Keratinocyte (primary cell): ENCODE measurements around the gene CDKN2AIP. TPM values are rescaled to one million over a fixed set of nuclear protein-coding genes. Genes with fewer than 3 reads are reported as not detected.

Experiments used
- DNase-seq: peaks from one replicate; pipeline ENCODE4 v3.0.0-alpha.2; 2011; ENCODE audit warnings: low read depth, missing footprints, low spot score
- FAIRE-seq: peaks from 2 replicates; lab custom pipeline; 2011; peaks lifted over from hg19 to GRCh38; lab: Jason Lieb, UNC
- H2AFZ ChIP-seq: 2 replicates; pipeline ENCODE4 v1.6.0; 2012; ENCODE audit warnings: low read length, control low read depth, inconsistent platforms; ENCODE audit not compliant: control insufficient read depth
- H3K27ac ChIP-seq: 2 replicates; pipeline ENCODE4 v1.5.1; 2011; ENCODE audit warnings: low read length; ENCODE audit not compliant: control insufficient read depth, insufficient read depth
- H3K27me3 ChIP-seq: 3 replicates; pipeline ENCODE4 v1.6.0; 2011; ENCODE audit warnings: low read length; ENCODE audit not compliant: control insufficient read depth, insufficient read depth; ENCODE audit errors: extremely low read depth
- H3K36me3 ChIP-seq, 2 experiments: 2 replicates in 1 of 2; 3 replicates in 1 of 2; pipeline ENCODE4 v1.5.1; 2011; ENCODE audit warnings: low read length in 2 of 2, mild to moderate bottlenecking in 1 of 2; ENCODE audit not compliant: control insufficient read depth in 2 of 2, insufficient read depth in 2 of 2; ENCODE audit errors: extremely low read depth in 1 of 2
- H3K4me1 ChIP-seq: 3 replicates; pipeline ENCODE4 v1.5.1; 2011; ENCODE audit warnings: low read length; ENCODE audit not compliant: control insufficient read depth, insufficient read depth; ENCODE audit errors: extremely low read depth
- H3K4me2 ChIP-seq: 3 replicates; pipeline ENCODE4 v1.6.0; 2011; ENCODE audit warnings: low read depth, low read length; ENCODE audit not compliant: control insufficient read depth, insufficient read depth; ENCODE audit errors: extremely low read depth
- H3K4me3 ChIP-seq, 3 experiments: fragments of 200-600 bp in 1 of 3; sonication (generic) in 1 of 3; 2 replicates in 2 of 3; 3 replicates in 1 of 3; pipeline ENCODE4 v1.5.1; 2011 to 2016; ENCODE audit warnings: low read length in 3 of 3, mild to moderate bottlenecking in 3 of 3, control low read depth in 2 of 3, inconsistent platforms in 1 of 3, low read depth in 1 of 3, mixed read lengths in 1 of 3, mixed run types in 1 of 3, moderate library complexity in 1 of 3; ENCODE audit not compliant: control insufficient read depth in 2 of 3, insufficient read depth in 2 of 3; ENCODE audit errors: extremely low read depth in 1 of 3
- H3K79me2 ChIP-seq: 2 replicates; pipeline ENCODE4 v1.6.0; 2012; ENCODE audit warnings: low read length; ENCODE audit not compliant: control insufficient read depth, insufficient read depth
- H3K9ac ChIP-seq: 3 replicates; pipeline ENCODE4 v1.6.0; 2011; ENCODE audit warnings: low read length; ENCODE audit not compliant: control insufficient read depth, insufficient read depth; ENCODE audit errors: extremely low read depth
- H3K9me1 ChIP-seq: 3 replicates; pipeline ENCODE4 v1.6.0; 2011; ENCODE audit warnings: low read length; ENCODE audit not compliant: control insufficient read depth, insufficient read depth; ENCODE audit errors: extremely low read depth
- H3K9me3 ChIP-seq: 2 replicates; pipeline ENCODE4 v1.5.1; 2012; ENCODE audit warnings: low read depth, low read length; ENCODE audit not compliant: control insufficient read depth
- H4K20me1 ChIP-seq: 3 replicates; pipeline ENCODE4 v1.6.0; 2011; ENCODE audit warnings: low read length; ENCODE audit not compliant: control insufficient read depth, insufficient read depth; ENCODE audit errors: extremely low read depth
- CTCF ChIP-seq, 3 experiments: IDR thresholded peaks in 1 of 3; conservative IDR thresholded peaks in 1 of 3; optimal IDR thresholded peaks in 1 of 3; 2 replicates in 2 of 3; 3 replicates in 1 of 3; pipeline versions ENCODE3 to v1.5.1; 2011; ENCODE audit warnings: low read length in 3 of 3, mild to moderate bottlenecking in 3 of 3, moderate library complexity in 2 of 3, control low read depth in 1 of 3, inconsistent platforms in 1 of 3; ENCODE audit not compliant: insufficient read depth in 2 of 3; ENCODE audit errors: extremely low read depth in 1 of 3
- EZH2 ChIP-seq: IDR thresholded peaks from one replicate; pipeline ENCODE4 v1.6.1; 2012; ENCODE audit warnings: inconsistent platforms, mild to moderate bottlenecking, low read length, moderate library complexity
- dilution Hi-C: fragments of 300-500 bp; cut with MboI; formaldehyde crosslinking; loops from one replicate; pipeline ENCODE4 v1.7.0; 2020; ENCODE audit warnings: low sequenced_read_pairs; ENCODE audit not compliant: extremely low pct_ligation_motif_present
- polyA plus RNA-seq, 5 experiments: library from polyadenylated mRNA; depleted of rRNA in 3 of 5; stranded (reverse) in 3 of 5; stranded (forward) in 1 of 5; unstranded in 1 of 5; fragments of >200 nt; gene quantifications; 1 replicate in 1 of 5; 2 replicates in 3 of 5; 3 replicates in 1 of 5; pipeline versions ENCODE4 v1.2.1 to v1.2.3, GENCODE V29; 2011 to 2012; ENCODE audit warnings: missing spikeins in 2 of 5, low read depth in 1 of 5, low replicate concordance in 1 of 5

Gene CDKN2AIP
- polyA plus RNA-seq, 1 donor (not counting 4 experiments of a cell fraction or from before 2014, with no cell fraction given): 13.6 TPM

- H3K4me2 ChIP-seq: peak overlapping the region; percentile 34
- peak; percentile 69 for FAIRE-seq
These were observed 27.7 kb downstream of the CDKN2AIP start for GRCh38 chr4:183471946-183472708.

GRCh38 chr4:183478123-183478522, 33.7 kb downstream of the CDKN2AIP start:
- Histone ChIP-seq H3K9me3 (no peaks in the 10 kb centered on the region), H4K20me1 (no peaks in the 10 kb centered on the region), H3K27ac (no peak overlapping the region), H3K4me3 (no peak overlapping the region), H3K4me1 (no peaks in the 10 kb centered on the region), H3K4me2 (no peak overlapping the region), H3K9me1 (no peaks in the 10 kb centered on the region), H3K36me3 (no peaks in the 10 kb centered on the region), H2AFZ (no peak overlapping the region), H3K79me2 (no peaks in the 10 kb centered on the region), H3K27me3 (no peaks in the 10 kb centered on the region), H3K9ac (no peak overlapping the region)
- no peak for FAIRE-seq
- DNase-seq: no peak
- dilution Hi-C loops: no loop called here
- no peak for TF ChIP-seq EZH2
- TF ChIP-seq CTCF (optimal IDR thresholded peaks at IDR 0.05 in 1 of 3, IDR thresholded peaks at IDR 0.05 in 1 of 3, conservative IDR thresholded peaks at IDR 0.05 in 1 of 3; ENCODE audit: extremely low read depth in 1 of 3, insufficient read depth in 2 of 3, low read length in 3 of 3): no peak

More at GRCh38 chr4:183471946-183472708, 27.7 kb downstream of the CDKN2AIP start:
- no peak for DNase-seq
- Histone ChIP-seq H3K27ac (no peak overlapping the region), H3K9me1 (no peaks in the 10 kb centered on the region), H4K20me1 (no peaks in the 10 kb centered on the region), H2AFZ (peak overlapping the region; percentile 65), H3K4me1 (peaks cover 24% of the 10 kb centered on the region), H3K9ac (no peak overlapping the region), H3K4me3 (no peak overlapping the region), H3K79me2 (no peaks in the 10 kb centered on the region), H3K9me3 (no peaks in the 10 kb centered on the region), H3K36me3 (no peaks in the 10 kb centered on the region), H3K27me3 (no peaks in the 10 kb centered on the region)
- dilution Hi-C loops: no loop called here
- TF ChIP-seq CTCF (optimal IDR thresholded peaks at IDR 0.05 in 1 of 3, IDR thresholded peaks at IDR 0.05 in 1 of 3, conservative IDR thresholded peaks at IDR 0.05 in 1 of 3; ENCODE audit: extremely low read depth in 1 of 3, insufficient read depth in 2 of 3, low read length in 3 of 3): peak; percentile 58 to 88 (median 78)
- TF ChIP-seq EZH2: no peak
